ENCODE results near the gene ATP5PD. TPM values are rescaled to one million over a fixed set of nuclear protein-coding genes. Genes with fewer than 3 reads are reported as not detected.

The ATP5PD gene
- total and polyA plus RNA-seq, 2 of the 13 experiments (the other 11 are each of a cell fraction or from before 2014, with no cell fraction given), result 158 to 428 TPM

DNA sequence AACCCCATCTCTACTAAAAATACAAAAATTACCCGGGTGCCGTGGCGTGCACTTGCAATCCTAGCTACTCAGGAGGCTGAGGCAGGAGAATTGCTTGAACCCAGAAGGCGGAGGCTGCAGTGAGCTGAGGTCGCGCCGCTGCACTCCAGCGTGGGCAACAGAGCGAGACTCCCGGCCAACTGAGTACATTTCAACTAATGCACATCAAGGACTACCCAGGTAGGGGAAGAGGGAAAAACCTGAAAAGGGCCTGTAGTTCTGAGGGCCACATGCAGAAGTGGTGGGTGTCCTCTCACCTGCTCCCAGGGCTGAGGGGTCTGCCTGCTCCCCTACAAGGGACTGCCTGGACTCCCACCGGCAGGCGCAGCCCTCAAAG lies 40.4 kb upstream of the ATP5PD start (continued):
- TF ChIP-seq, protein P1, sequence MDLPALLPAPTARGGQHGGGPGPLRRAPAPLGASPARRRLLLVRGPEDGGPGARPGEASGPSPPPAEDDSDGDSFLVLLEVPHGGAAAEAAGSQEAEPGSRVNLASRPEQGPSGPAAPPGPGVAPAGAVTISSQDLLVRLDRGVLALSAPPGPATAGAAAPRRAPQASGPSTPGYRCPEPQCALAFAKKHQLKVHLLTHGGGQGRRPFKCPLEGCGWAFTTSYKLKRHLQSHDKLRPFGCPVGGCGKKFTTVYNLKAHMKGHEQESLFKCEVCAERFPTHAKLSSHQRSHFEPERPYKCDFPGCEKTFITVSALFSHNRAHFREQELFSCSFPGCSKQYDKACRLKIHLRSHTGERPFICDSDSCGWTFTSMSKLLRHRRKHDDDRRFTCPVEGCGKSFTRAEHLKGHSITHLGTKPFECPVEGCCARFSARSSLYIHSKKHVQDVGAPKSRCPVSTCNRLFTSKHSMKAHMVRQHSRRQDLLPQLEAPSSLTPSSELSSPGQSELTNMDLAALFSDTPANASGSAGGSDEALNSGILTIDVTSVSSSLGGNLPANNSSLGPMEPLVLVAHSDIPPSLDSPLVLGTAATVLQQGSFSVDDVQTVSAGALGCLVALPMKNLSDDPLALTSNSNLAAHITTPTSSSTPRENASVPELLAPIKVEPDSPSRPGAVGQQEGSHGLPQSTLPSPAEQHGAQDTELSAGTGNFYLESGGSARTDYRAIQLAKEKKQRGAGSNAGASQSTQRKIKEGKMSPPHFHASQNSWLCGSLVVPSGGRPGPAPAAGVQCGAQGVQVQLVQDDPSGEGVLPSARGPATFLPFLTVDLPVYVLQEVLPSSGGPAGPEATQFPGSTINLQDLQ (CRISPR knock-in tag; IDR thresholded peaks at IDR 0.05), result no peak
- TF ChIP-seq ZSCAN22 (CRISPR knock-in tag; IDR thresholded peaks at IDR 0.05) (no peak), ZNF484 (CRISPR knock-in tag; IDR thresholded peaks at IDR 0.05; ENCODE audit: borderline replicate concordance, low read depth) (no peak), FIP1L1 (IDR thresholded peaks at IDR 0.05; ENCODE audit: borderline replicate concordance, insufficient read depth, low read depth, low read length) (no peak), ZSCAN20 (CRISPR knock-in tag; IDR thresholded peaks at IDR 0.05; ENCODE audit: borderline replicate concordance) (no peak), MTF2 (CRISPR knock-in tag; IDR thresholded peaks at IDR 0.05; ENCODE audit: borderline replicate concordance) (no peak), CEBPG (CRISPR knock-in tag; IDR thresholded peaks at IDR 0.05) (no peak), ZFP82 (CRISPR knock-in tag; IDR thresholded peaks at IDR 0.05; ENCODE audit: borderline replicate concordance) (no peak), ZNF460 (CRISPR knock-in tag; IDR thresholded peaks at IDR 0.05; ENCODE audit: borderline replicate concordance) (no peak)
- TF ChIP-seq, protein P2, sequence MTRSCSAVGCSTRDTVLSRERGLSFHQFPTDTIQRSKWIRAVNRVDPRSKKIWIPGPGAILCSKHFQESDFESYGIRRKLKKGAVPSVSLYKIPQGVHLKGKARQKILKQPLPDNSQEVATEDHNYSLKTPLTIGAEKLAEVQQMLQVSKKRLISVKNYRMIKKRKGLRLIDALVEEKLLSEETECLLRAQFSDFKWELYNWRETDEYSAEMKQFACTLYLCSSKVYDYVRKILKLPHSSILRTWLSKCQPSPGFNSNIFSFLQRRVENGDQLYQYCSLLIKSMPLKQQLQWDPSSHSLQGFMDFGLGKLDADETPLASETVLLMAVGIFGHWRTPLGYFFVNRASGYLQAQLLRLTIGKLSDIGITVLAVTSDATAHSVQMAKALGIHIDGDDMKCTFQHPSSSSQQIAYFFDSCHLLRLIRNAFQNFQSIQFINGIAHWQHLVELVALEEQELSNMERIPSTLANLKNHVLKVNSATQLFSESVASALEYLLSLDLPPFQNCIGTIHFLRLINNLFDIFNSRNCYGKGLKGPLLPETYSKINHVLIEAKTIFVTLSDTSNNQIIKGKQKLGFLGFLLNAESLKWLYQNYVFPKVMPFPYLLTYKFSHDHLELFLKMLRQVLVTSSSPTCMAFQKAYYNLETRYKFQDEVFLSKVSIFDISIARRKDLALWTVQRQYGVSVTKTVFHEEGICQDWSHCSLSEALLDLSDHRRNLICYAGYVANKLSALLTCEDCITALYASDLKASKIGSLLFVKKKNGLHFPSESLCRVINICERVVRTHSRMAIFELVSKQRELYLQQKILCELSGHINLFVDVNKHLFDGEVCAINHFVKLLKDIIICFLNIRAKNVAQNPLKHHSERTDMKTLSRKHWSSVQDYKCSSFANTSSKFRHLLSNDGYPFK (CRISPR knock-in tag; IDR thresholded peaks at IDR 0.05; ENCODE audit: borderline replicate concordance), result 0 out of 2 replicates have a peak, but pooled peaks have one; percentile 9
- TF ChIP-seq, protein P3, sequence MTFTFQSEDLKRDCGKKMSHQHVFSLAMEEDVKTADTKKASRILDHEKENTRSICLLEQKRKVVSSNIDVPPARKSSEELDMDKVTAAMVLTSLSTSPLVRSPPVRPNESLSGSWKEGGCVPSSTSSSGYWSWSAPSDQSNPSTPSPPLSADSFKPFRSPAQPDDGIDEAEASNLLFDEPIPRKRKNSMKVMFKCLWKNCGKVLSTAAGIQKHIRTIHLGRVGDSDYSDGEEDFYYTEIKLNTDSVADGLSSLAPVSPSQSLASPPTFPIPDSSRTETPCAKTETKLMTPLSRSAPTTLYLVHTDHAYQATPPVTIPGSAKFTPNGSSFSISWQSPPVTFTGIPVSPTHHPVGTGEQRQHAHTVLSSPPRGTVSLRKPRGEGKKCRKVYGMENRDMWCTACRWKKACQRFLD (CRISPR knock-in tag; IDR thresholded peaks at IDR 0.05; ENCODE audit: borderline replicate concordance), result no peak
- TF ChIP-seq, protein P4, sequence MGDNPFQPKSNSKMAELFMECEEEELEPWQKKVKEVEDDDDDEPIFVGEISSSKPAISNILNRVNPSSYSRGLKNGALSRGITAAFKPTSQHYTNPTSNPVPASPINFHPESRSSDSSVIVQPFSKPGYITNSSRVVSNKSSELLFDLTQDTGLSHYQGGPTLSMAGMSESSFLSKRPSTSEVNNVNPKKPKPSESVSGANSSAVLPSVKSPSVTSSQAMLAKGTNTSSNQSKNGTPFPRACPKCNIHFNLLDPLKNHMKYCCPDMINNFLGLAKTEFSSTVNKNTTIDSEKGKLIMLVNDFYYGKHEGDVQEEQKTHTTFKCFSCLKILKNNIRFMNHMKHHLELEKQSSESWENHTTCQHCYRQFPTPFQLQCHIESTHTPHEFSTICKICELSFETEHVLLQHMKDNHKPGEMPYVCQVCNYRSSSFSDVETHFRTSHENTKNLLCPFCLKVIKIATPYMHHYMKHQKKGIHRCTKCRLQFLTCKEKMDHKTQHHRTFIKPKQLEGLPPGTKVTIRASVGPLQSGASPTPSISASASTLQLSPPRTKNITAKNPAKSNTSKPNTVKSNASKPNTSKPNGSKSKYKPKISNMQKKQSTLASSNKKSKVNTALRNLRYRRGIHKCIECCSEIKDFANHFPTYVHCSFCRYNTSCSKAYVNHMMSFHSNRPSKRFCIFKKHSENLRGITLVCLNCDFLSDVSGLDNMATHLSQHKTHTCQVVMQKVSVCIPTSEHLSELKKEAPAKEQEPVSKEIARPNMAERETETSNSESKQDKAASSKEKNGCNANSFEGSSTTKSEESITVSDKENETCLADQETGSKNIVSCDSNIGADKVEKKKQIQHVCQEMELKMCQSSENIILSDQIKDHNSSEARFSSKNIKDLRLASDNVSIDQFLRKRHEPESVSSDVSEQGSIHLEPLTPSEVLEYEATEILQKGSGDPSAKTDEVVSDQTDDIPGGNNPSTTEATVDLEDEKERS (CRISPR knock-in tag; IDR thresholded peaks at IDR 0.05), result 0 out of 2 replicates have a peak, but pooled peaks have one; percentile 55
- TF ChIP-seq, protein P5, sequence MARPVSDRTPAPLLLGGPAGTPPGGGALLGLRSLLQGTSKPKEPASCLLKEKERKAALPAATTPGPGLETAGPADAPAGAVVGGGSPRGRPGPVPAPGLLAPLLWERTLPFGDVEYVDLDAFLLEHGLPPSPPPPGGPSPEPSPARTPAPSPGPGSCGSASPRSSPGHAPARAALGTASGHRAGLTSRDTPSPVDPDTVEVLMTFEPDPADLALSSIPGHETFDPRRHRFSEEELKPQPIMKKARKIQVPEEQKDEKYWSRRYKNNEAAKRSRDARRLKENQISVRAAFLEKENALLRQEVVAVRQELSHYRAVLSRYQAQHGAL (CRISPR knock-in tag; IDR thresholded peaks at IDR 0.05; ENCODE audit: not compliant biosample characterization), result no peak
